Measurements from ENCODE around the gene ZNF236. TPM values are rescaled to one million over a fixed set of nuclear protein-coding genes. Genes with fewer than 3 reads are reported as not detected.

The ZNF236 gene
- total and polyA plus RNA-seq, 2 of the 13 experiments (the other 11 are each of a cell fraction or from before 2014, with no cell fraction given) = 3.0 to 7.2 TPM

DNA sequence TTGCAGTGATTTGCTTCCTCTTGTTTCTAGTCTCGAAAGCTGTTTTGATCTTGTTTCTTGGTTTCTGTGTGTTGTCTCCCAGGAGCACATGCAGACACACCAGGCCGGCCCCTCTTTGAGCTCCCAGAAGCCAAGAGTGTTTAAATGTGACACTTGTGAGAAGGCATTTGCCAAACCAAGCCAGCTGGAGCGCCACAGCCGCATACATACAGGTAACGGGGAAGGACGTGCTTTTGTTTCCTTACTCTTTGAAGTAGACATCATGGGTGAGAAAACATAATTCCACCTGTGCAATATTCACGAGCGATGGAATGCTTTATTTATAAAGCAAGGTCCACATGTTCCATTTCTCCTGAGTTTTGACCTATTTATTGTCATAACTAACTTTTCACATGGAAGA, 137.2 kb downstream of the ZNF236 start:
- TF ChIP-seq, protein P1, sequence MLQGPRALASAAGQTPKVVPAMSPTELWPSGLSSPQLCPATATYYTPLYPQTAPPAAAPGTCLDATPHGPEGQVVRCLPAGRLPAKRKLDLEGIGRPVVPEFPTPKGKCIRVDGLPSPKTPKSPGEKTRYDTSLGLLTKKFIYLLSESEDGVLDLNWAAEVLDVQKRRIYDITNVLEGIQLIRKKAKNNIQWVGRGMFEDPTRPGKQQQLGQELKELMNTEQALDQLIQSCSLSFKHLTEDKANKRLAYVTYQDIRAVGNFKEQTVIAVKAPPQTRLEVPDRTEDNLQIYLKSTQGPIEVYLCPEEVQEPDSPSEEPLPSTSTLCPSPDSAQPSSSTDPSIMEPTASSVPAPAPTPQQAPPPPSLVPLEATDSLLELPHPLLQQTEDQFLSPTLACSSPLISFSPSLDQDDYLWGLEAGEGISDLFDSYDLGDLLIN (CRISPR knock-in tag; IDR thresholded peaks at IDR 0.05; ENCODE audit: borderline replicate concordance) = no peak
- TF ChIP-seq, protein P2, sequence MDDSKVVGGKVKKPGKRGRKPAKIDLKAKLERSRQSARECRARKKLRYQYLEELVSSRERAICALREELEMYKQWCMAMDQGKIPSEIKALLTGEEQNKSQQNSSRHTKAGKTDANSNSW (CRISPR knock-in tag; IDR thresholded peaks at IDR 0.05; ENCODE audit: borderline replicate concordance) = no peak
- no peak for TF ChIP-seq GATAD2A (CRISPR knock-in tag; IDR thresholded peaks at IDR 0.05)
- Histone ChIP-seq H2AFZ (ENCODE audit: low read length) (no peak overlapping the region), H3K27ac (ENCODE audit: extremely low read length, insufficient read depth, low read length) (no peak overlapping the region), H3K79me2 (ENCODE audit: insufficient read depth, low read length) (no peaks in the 10 kb centered on the region), H3K27me3 (ENCODE audit: control insufficient read depth in 1 of 2, insufficient read depth in 2 of 2, low read length in 2 of 2) (no peaks in the 10 kb centered on the region), H3K9me3 (ENCODE audit: low read length) (no peaks in the 10 kb centered on the region), H3K4me3 (replicated peaks in 1 of 3; ENCODE audit: insufficient read depth in 1 of 3, low read depth in 2 of 3, low read length in 3 of 3) (no peak overlapping the region), H3K9ac (ENCODE audit: insufficient read depth, low read depth, low read length) (no peak overlapping the region), H3K36me3 (replicated peaks in 1 of 2; ENCODE audit: control insufficient read depth in 1 of 2, insufficient read depth in 2 of 2, low read length in 2 of 2) (peaks cover 8 to 20% of the 10 kb centered on the region in 2 experiments; a peak in 4 of 5 replicates), H4K20me1 (ENCODE audit: insufficient read depth, low read length) (no peaks in the 10 kb centered on the region), H3K4me1 (ENCODE audit: insufficient read depth, low read length) (no peaks in the 10 kb centered on the region), H3K4me2 (ENCODE audit: low read depth, low read length) (no peak overlapping the region)
- DNase-seq (ENCODE audit: low spot score) (no peak), ATAC-seq (no peak), FAIRE-seq (no peak)
- POLR2A ChIA-PET = no interaction called here
- intact Hi-C loops (cut with micrococcal nuclease; ENCODE audit: unreplicated experiment) (no loop called here), in situ Hi-C loops (cut with HindIII; ENCODE audit: extremely low pct_ligation_motif_present, low pct_unique_long_range_greater_than_20kb) (no loop called here)
- CTCF ChIA-PET (ENCODE audit: low intra/inter-chr PET ratio, low total read pairs) = no interaction called here
- no TSS peak for BruUV-seq (replicated peaks)
- WGBS (ENCODE audit: low lambda C conversion rate) = 98% methylated on average over 8 of the region's 8 CpGs

DNA sequence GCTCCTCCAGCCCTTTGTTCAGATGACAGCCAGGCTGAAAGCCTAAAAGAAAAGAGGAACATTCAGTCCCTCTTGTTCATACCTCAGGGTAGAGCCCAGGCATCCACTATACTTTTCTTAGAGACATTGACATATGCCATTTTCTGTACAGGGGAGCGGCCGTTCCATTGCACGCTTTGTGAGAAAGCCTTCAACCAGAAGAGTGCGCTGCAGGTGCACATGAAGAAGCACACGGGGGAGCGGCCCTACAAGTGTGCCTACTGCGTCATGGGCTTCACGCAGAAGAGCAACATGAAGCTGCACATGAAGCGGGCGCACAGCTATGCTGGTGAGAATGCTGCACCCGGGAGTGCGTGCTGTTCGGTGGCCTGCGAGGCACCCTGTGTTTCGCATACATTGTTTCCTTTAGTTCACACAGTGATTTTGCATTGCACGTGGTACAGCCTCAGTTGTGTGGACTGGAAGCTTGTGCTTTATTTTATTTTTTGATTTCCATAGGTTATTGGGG, 138.2 kb downstream of the ZNF236 start:
- CTCF ChIA-PET (ENCODE audit: low intra/inter-chr PET ratio, low total read pairs) = no interaction called here
- Histone ChIP-seq H3K4me2 (ENCODE audit: low read depth, low read length) (no peak overlapping the region), H3K4me3 (replicated peaks in 1 of 3; ENCODE audit: insufficient read depth in 1 of 3, low read depth in 2 of 3, low read length in 3 of 3) (no peak overlapping the region), H3K79me2 (ENCODE audit: insufficient read depth, low read length) (no peaks in the 10 kb centered on the region), H3K27ac (ENCODE audit: extremely low read length, insufficient read depth, low read length) (no peak overlapping the region), H2AFZ (ENCODE audit: low read length) (no peak overlapping the region), H3K9ac (ENCODE audit: insufficient read depth, low read depth, low read length) (no peak overlapping the region), H3K36me3 (replicated peaks in 1 of 2; ENCODE audit: control insufficient read depth in 1 of 2, insufficient read depth in 2 of 2, low read length in 2 of 2) (peaks cover 8 to 20% of the 10 kb centered on the region in 2 experiments; a peak in 4 of 5 replicates), H3K9me3 (ENCODE audit: low read length) (no peaks in the 10 kb centered on the region), H3K4me1 (ENCODE audit: insufficient read depth, low read length) (no peaks in the 10 kb centered on the region), H3K27me3 (ENCODE audit: control insufficient read depth in 1 of 2, insufficient read depth in 2 of 2, low read length in 2 of 2) (no peaks in the 10 kb centered on the region), H4K20me1 (ENCODE audit: insufficient read depth, low read length) (no peaks in the 10 kb centered on the region)
- no peak for FAIRE-seq
- POLR2A ChIA-PET = no interaction called here
- ATAC-seq = no peak
- no TSS peak for BruUV-seq (replicated peaks)
- in situ Hi-C loops (cut with HindIII; ENCODE audit: extremely low pct_ligation_motif_present, low pct_unique_long_range_greater_than_20kb) (no loop called here), intact Hi-C loops (cut with micrococcal nuclease; ENCODE audit: unreplicated experiment) (no loop called here)
- TF ChIP-seq ZNF34 (CRISPR knock-in tag; IDR thresholded peaks at IDR 0.05; ENCODE audit: borderline replicate concordance) (no peak), RBFOX2 (IDR thresholded peaks at IDR 0.05; ENCODE audit: low read depth, low read length) (no peak)
- 89% methylated on average over 11 of the region's 16 CpGs for WGBS (ENCODE audit: low lambda C conversion rate)
- no peak for DNase-seq (ENCODE audit: low spot score)
